H54 (cell line): ENCODE results near the gene PQBP1.

ENCODE experiments used
- DNase-seq: peaks from one replicate; pipeline ENCODE4 v3.0.0; 2011; ENCODE audit warnings: low spot score, mixed read lengths; ENCODE audit not compliant: insufficient read length
- FAIRE-seq: peaks from 3 replicates; lab custom pipeline; 2011; peaks lifted over from hg19 to GRCh38; lab: Jason Lieb, UNC
- POLR2A ChIP-seq: IDR thresholded peaks from 2 replicates; pipeline ENCODE4 v1.6.1; 2011; ENCODE audit warnings: low read depth, mild to moderate bottlenecking, low read length

Gene PQBP1

DNA sequence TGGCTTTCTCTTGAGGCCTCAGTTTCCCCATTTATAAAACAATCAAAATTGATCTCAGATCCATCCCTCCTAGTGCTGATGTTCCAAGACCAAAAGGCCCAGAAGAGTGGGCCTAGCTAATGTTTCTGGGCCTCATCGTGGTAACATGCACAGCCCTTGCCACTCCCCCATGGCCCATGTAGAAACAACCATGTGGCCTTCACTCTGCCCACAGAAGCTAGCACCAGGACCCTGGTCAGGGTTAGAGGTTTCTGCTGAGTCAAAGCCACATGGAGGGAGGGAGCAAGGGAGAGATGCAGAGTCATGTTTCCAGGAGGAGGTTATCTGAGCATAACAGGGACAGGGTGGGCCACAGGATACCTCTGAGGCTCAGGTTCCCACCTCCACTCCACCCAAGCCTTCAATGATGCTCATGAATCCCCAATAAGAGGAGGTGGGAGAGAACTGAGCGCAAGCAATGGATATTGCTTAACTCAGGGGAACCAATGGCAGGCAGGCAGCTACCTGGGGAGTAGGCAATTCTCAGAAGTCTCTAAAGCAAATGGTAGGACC lies 42.8 kb downstream of the PQBP1 start:
- no peak for DNase-seq
- no peak for FAIRE-seq
- no peak for TF ChIP-seq POLR2A

DNA sequence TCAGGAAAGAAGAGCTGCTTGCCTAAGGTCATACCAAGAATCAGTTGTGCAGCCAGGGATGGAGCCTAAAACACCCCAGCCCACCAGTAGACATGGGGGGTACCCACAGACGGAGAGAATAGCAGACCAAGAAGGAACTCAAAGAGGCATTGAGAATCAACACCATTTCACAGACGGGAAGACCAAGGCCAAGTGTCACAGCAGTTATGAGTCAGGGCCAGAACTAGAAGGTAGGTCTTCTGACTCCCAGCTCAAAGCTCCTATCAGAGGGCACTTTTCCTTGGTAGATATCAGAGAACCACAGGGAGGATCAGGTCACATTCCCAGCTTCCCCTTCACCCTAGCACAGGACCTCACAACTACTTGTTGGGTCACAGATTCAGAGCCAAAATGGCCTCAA lies 45.2 kb downstream of the PQBP1 start:
- no peak for TF ChIP-seq POLR2A
- FAIRE-seq (no peak), DNase-seq (no peak)

DNA sequence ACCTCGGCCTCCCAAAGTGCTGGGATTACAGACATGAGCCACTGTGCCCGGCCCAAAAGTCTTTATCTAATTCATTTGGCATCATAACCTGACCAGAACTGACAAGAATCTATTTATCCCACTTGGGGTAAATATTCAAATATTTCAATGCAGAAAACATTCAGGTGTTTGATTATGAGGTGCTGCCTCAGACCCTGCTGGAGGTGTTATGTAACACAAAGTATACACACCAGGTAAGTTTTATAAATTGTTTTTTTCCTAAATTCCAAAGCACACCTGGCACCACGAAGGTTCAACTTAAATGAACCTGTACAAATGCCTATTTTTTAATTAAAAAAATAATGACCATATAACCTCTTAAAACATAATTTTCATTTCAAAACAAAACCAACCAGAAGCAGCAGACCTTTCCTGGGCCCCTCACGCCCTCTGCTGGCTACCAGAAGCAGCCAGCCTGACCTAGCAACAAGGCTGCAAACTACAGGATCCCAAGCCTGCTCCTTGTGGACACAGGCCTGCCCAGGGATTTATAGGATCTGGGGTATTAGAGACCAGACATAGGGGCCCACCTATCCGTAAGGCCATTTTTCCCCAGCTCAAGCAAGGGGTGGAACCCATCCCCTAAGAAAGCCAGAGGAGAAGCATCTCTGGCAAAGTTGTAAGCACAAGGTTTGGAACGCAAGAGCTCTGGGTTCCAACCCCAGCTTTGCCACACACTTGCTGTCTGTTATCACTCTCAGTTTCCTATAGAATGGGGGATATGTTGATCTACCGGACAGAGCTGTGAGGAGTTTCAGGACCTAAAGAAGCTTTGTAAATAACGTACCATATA lies 48.0 kb downstream of the PQBP1 start:
- no peak for FAIRE-seq
- TF ChIP-seq POLR2A, result no peak
- no peak for DNase-seq

DNA sequence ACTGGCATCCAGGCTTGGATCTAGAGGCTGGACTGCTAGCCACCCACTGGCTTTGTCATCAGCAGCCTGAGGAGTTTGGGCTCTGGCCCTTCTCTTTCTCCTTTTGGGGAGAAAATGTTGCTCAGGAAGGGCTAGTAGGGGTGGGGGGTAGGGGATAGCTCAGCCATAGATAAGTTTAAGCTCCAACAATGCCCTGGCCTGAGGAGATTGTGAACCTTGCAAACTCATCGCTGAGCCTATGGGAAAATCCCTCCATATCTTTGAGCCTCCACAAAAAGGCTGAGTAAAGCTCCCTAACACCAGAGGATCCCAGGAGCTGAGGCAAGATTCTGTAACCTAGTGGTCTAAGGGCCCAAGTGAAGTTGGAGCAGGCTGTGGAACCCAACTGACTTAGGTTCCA lies 50.9 kb downstream of the PQBP1 start:
- FAIRE-seq (no peak), DNase-seq (no peak)
- TF ChIP-seq POLR2A, result no peak
